IMR-90 (cell line): ENCODE data around the gene DPYSL3. TPM values are rescaled to one million over a fixed set of nuclear protein-coding genes. Genes with fewer than 3 reads are reported as not detected.

Source experiments
- ATAC-seq: fragments of 200-7000 bp; cut with Tn5 transposase; 2 replicates; pipeline ENCODE4 v1.9.1; 2020; ENCODE audit warnings: low read depth, mild to moderate bottlenecking, moderate library complexity
- BruUV-seq: library from RNA; stranded (reverse); fragments of 400-500 nt; replicated peaks from 2 replicates; lab custom pipeline; 2021; lab: Mats Ljungman, UMichigan
- CTCF ChIA-PET: fragments of 300-600 bp; formaldehyde crosslinking; extraction: SDS; loops from one replicate; lab custom pipeline; 2021; ENCODE audit warnings: antibody characterized with exemption; lab: Yijun Ruan, JAX
- POLR2A ChIA-PET: fragments of 300-600 bp; sonication (Branson Sonifier 250); formaldehyde crosslinking; loops from one replicate; lab custom pipeline; 2022; ENCODE audit warnings: antibody characterized with exemption; ENCODE audit not compliant: unreplicated experiment; lab: Charles Lee
- DNase-seq: peaks from one replicate; pipeline ENCODE4 v3.0.0; 2013
- H2AFZ ChIP-seq: replicated peaks from 2 replicates; pipeline ENCODE3; 2013; ENCODE audit warnings: low read length, mild to moderate bottlenecking; ENCODE audit not compliant: poor library complexity
- H2AK5ac ChIP-seq: 2 replicates; pipeline ENCODE4 v1.6.1; 2013; ENCODE audit warnings: low read depth, low read length, inconsistent platforms
- H2AK9ac ChIP-seq: replicated peaks from 2 replicates; pipeline ENCODE3; 2013; ENCODE audit warnings: mild to moderate bottlenecking, low read depth, low read length, moderate library complexity; ENCODE audit not compliant: poor library complexity
- H2BK120ac ChIP-seq: 2 replicates; pipeline ENCODE4 v1.6.1; 2013; ENCODE audit warnings: low read depth, low read length, inconsistent platforms
- H2BK15ac ChIP-seq: 3 replicates; pipeline ENCODE4 v1.6.1; 2013; ENCODE audit warnings: low read depth, low read length, inconsistent platforms
- H2BK20ac ChIP-seq: 2 replicates; pipeline ENCODE4 v1.6.1; 2013; ENCODE audit warnings: low read depth, mild to moderate bottlenecking, inconsistent platforms, low read length, moderate library complexity
- H2BK5ac ChIP-seq: 2 replicates; pipeline ENCODE4 v1.6.1; 2013; ENCODE audit warnings: mild to moderate bottlenecking, low read depth, low read length, inconsistent platforms; ENCODE audit not compliant: poor library complexity, severe bottlenecking
- H3K14ac ChIP-seq: replicated peaks from 2 replicates; pipeline ENCODE4 v1.6.1; 2013; ENCODE audit warnings: low read depth, low read length, inconsistent platforms
- H3K18ac ChIP-seq: 2 replicates; pipeline ENCODE4 v1.6.1; 2013; ENCODE audit warnings: low read depth, low read length, control low read depth
- H3K23ac ChIP-seq: 2 replicates; pipeline ENCODE4 v1.6.1; 2013; ENCODE audit warnings: low read depth, low read length, inconsistent platforms
- H3K27ac ChIP-seq: 2 replicates; pipeline ENCODE4 v1.5.1; 2013; ENCODE audit warnings: mild to moderate bottlenecking, control low read depth, low read length; ENCODE audit not compliant: insufficient read depth
- H3K27me3 ChIP-seq: 2 replicates; pipeline ENCODE4 v1.6.1; 2013; ENCODE audit warnings: low read length; ENCODE audit not compliant: control insufficient read depth, insufficient read depth
- H3K36me3 ChIP-seq: 2 replicates; pipeline ENCODE4 v1.6.1; 2013; ENCODE audit warnings: low read length, mixed read lengths; ENCODE audit not compliant: control insufficient read depth, insufficient read depth
- H3K4ac ChIP-seq: 2 replicates; pipeline ENCODE4 v1.6.1; 2013; ENCODE audit warnings: low read depth, low read length, inconsistent platforms
- H3K4me1 ChIP-seq: 2 replicates; pipeline ENCODE4 v1.6.1; 2013; ENCODE audit warnings: low read length, mixed read lengths; ENCODE audit not compliant: control insufficient read depth, insufficient read depth
- H3K4me2 ChIP-seq: 2 replicates; pipeline ENCODE4 v1.6.1; 2013; ENCODE audit warnings: low read depth, mild to moderate bottlenecking, control low read depth, low read length, moderate library complexity
- H3K4me3 ChIP-seq: 2 replicates; pipeline ENCODE4 v1.5.1; 2013; ENCODE audit warnings: low read depth, mild to moderate bottlenecking, control low read depth, low read length, moderate library complexity; ENCODE audit not compliant: insufficient read depth
- H3K56ac ChIP-seq: 2 replicates; pipeline ENCODE4 v1.6.1; 2013; ENCODE audit warnings: low read length, inconsistent platforms; ENCODE audit not compliant: insufficient read depth; ENCODE audit errors: extremely low read depth
- H3K79me1 ChIP-seq, 2 experiments: 2 replicates each; pipeline ENCODE4 v1.6.1; 2013; ENCODE audit warnings: low read length in 2 of 2, inconsistent platforms in 1 of 2, low read depth in 1 of 2
- H3K9ac ChIP-seq: 2 replicates; pipeline ENCODE4 v1.6.1; 2013; ENCODE audit warnings: low read depth, low read length, control low read depth
- H3K9me1 ChIP-seq: 2 replicates; pipeline ENCODE4 v1.6.1; 2013; ENCODE audit warnings: low read length, inconsistent platforms; ENCODE audit not compliant: insufficient read depth
- H3K9me3 ChIP-seq: 2 replicates; pipeline ENCODE4 v1.6.1; 2013; ENCODE audit warnings: low read length; ENCODE audit not compliant: control insufficient read depth, insufficient read depth
- H4K20me1 ChIP-seq: 2 replicates; pipeline ENCODE4 v1.6.1; 2013; ENCODE audit warnings: low read length, inconsistent platforms; ENCODE audit not compliant: insufficient read depth
- H4K5ac ChIP-seq: 2 replicates; pipeline ENCODE4 v1.6.1; 2013; ENCODE audit warnings: mild to moderate bottlenecking, low read depth, low read length, control low read depth
- H4K8ac ChIP-seq, 2 experiments: 2 replicates each; pipeline ENCODE4 v1.6.1; 2013; ENCODE audit warnings: low read depth in 2 of 2, low read length in 2 of 2, control low read depth in 1 of 2, inconsistent platforms in 1 of 2
- H4K91ac ChIP-seq: 2 replicates; pipeline ENCODE4 v1.6.1; 2013; ENCODE audit warnings: low read depth, low read length, inconsistent platforms; ENCODE audit not compliant: insufficient read depth
- FOS ChIP-seq: fragments of 150-350 bp; IDR thresholded peaks from 2 replicates; pipeline ENCODE4 v1.6.1; 2016; ENCODE audit warnings: low read depth, low read length
- NFE2L2 ChIP-seq: fragments of 150-350 bp; IDR thresholded peaks from 2 replicates; pipeline ENCODE4 v1.6.1; 2016; ENCODE audit warnings: low read depth, mild to moderate bottlenecking, low read length
- RCOR1 ChIP-seq: IDR thresholded peaks from 2 replicates; pipeline ENCODE4 v1.6.1; 2012; ENCODE audit warnings: mild to moderate bottlenecking, low read length, improper control_type of control experiment; ENCODE audit not compliant: insufficient replicate concordance
- USF2 ChIP-seq: fragments of 150-350 bp; IDR thresholded peaks from 2 replicates; pipeline ENCODE4 v1.6.1; 2017; ENCODE audit warnings: mild to moderate bottlenecking, antibody characterized with exemption, low read length, low read depth
- WGBS, 2 experiments: methylation state at CpG; one replicate each; pipeline versions ENCODE4 v1.1.5 to v1.1.7; 2013; ENCODE audit warnings: missing lambda C conversion rate in 2 of 2; ENCODE audit not compliant: insufficient read length in 1 of 2; ENCODE audit errors: extremely low coverage in 2 of 2; 5-methylcytosine and 5-hydroxymethylcytosine counted together
- dilution Hi-C: fragments of 300-500 bp; cut with HindIII; formaldehyde crosslinking; loops from one replicate; pipeline ENCODE4 v1.14.3; 2018; ENCODE audit warnings: low sequenced_read_pairs; ENCODE audit not compliant: unreplicated experiment
- in situ Hi-C: fragments of 300-500 bp; cut with MboI; formaldehyde crosslinking; loops from 3 replicates; pipeline ENCODE4 v1.14.3; 2019; ENCODE audit warnings: low sequenced_read_pairs, inconsistent platforms, mixed read lengths
- intact Hi-C: fragments of 100-400 bp; cut with micrococcal nuclease; formaldehyde crosslinking; loops from 2 replicates; pipeline ENCODE4 v1.10.0; 2022
- polyA plus RNA-seq, 3 experiments: library from polyadenylated mRNA; depleted of rRNA; stranded (reverse); fragments of >200 nt; gene quantifications; 2 replicates each; pipeline ENCODE4 v1.2.3, GENCODE V29; 2012; ENCODE audit warnings: low replicate concordance in 1 of 3
- total RNA-seq: library from RNA; depleted of rRNA; stranded (reverse); fragments of >200 nt; gene quantifications from 2 replicates; pipeline ENCODE4 v1.2.3, GENCODE V29; 2012

Gene DPYSL3
- total and polyA plus RNA-seq, 2 of the 4 experiments (the other 2 are of a cell fraction), result 50.2 to 60.9 TPM

- dilution Hi-C loops, result no loop called here
- Histone ChIP-seq H4K91ac (no peak overlapping the region), H4K20me1 (no peaks in the 10 kb centered on the region), H3K4me2 (no peak overlapping the region), H2AK5ac (no peak overlapping the region), H4K8ac (no peak overlapping the region), H2AK9ac (no peak overlapping the region), H3K14ac (no peak overlapping the region), H3K4me1 (peaks cover 4% of the 10 kb centered on the region; the same call in 1 of the 2 replicates), H3K4ac (no peak overlapping the region), H2BK15ac (no peak overlapping the region), H3K79me1 (no peaks in the 10 kb centered on the region), H3K36me3 (no peaks in the 10 kb centered on the region), H3K9me3 (no peaks in the 10 kb centered on the region), H2BK120ac (no peak overlapping the region), H3K9ac (no peak overlapping the region), H3K56ac (no peak overlapping the region), H3K27me3 (peaks cover 7% of the 10 kb centered on the region), H3K18ac (no peak overlapping the region), H3K4me3 (no peak overlapping the region), H2AFZ (no peak overlapping the region), H4K5ac (no peak overlapping the region), H2BK5ac (no peak overlapping the region), H3K9me1 (no peaks in the 10 kb centered on the region), H3K23ac (no peak overlapping the region), H2BK20ac (no peak overlapping the region), H3K27ac (no peak overlapping the region)
- intact Hi-C loops, result no loop called here
- CTCF ChIA-PET, result no interaction called here
- TF ChIP-seq NFE2L2, result no peak
- TF ChIP-seq FOS, result no peak
- no peak for TF ChIP-seq RCOR1
- TF ChIP-seq USF2, result no peak
- no TSS peak for BruUV-seq
- DNase-seq (no peak), ATAC-seq (no peak)
- in situ Hi-C loops, result no loop called here
- POLR2A ChIA-PET, result no interaction called here
- WGBS, 2 experiments, result no CpG with 5 or more reads among the region's 2 CpGs
Observed at GRCh38 chr5:147349241-147349640, 160.6 kb downstream of the DPYSL3 start.
